Breast epithelium (tissue), 4 donors: ENCODE data around the gene HPDL. TPM values are rescaled to one million over a fixed set of nuclear protein-coding genes. Genes with fewer than 3 reads are reported as not detected.

Source experiments
- DNase-seq, 2 donors: peaks; one replicate each; pipeline ENCODE4 v3.0.0-alpha.2; 2019; ENCODE audit warnings: low spot score in 2 of 2
- H3K27ac ChIP-seq, 2 donors: fragments of 200-600 bp; sonication (generic) in 1 of 2; one replicate each; pipeline ENCODE4 v1.5.1; 2016 to 2019; ENCODE audit warnings: mild to moderate bottlenecking in 1 of 2
- H3K27me3 ChIP-seq, 2 donors: fragments of 200-600 bp; sonication (generic) in 1 of 2; one replicate each; pipeline versions ENCODE4 v1.5.1 to v1.6.0; 2017 to 2019; ENCODE audit warnings: control low read depth in 1 of 2, mild to moderate bottlenecking in 1 of 2
- H3K36me3 ChIP-seq: fragments of 200-600 bp; one replicate; pipeline ENCODE4 v1.5.1; 2019
- H3K4me1 ChIP-seq, 2 donors: fragments of 200-600 bp; sonication (generic); one replicate each; pipeline ENCODE4 v1.5.1; 2016 to 2019; ENCODE audit warnings: control low read depth in 1 of 2
- H3K4me3 ChIP-seq, 3 donors: fragments of 200-600 bp; sonication (generic); 1 replicate in 2 of 3; 2 replicates in 1 of 3; pipeline ENCODE4 v1.5.1; 2016 to 2019; ENCODE audit warnings: mild to moderate bottlenecking in 3 of 3, moderate library complexity in 2 of 3
- H3K9me3 ChIP-seq, 2 donors: fragments of 200-600 bp; sonication (generic) in 1 of 2; one replicate each; pipeline ENCODE4 v1.5.1; 2016 to 2019; ENCODE audit warnings: control low read depth in 1 of 2
- CTCF ChIP-seq, 3 donors: fragments of 450-650 bp; IDR thresholded peaks; one replicate each; pipeline ENCODE4 v1.5.1; 2016 to 2017; ENCODE audit warnings: antibody characterized with exemption in 3 of 3, mild to moderate bottlenecking in 3 of 3, moderate library complexity in 3 of 3
- POLR2A ChIP-seq: fragments of 450-650 bp; IDR thresholded peaks from one replicate; pipeline ENCODE4 v1.6.1; 2016; ENCODE audit warnings: antibody characterized with exemption, mild to moderate bottlenecking, moderate library complexity
- POLR2AphosphoS5 ChIP-seq, 3 donors: sonication (generic); formaldehyde crosslinking; IDR thresholded peaks; one replicate each; pipeline ENCODE4 v1.6.1; 2017; ENCODE audit warnings: antibody characterized with exemption in 3 of 3
- intact Hi-C: fragments of 100-400 bp; cut with DNase I; formaldehyde crosslinking; loops from one replicate; pipeline ENCODE4 v1.15.1; 2023; ENCODE audit warnings: low total_unique reads
- total RNA-seq, 3 donors: library from RNA; depleted of rRNA; stranded (reverse); fragments of >200 nt; gene quantifications; one replicate each; pipeline ENCODE4 v1.1.0, GENCODE V29; 2016

Gene HPDL
- total RNA-seq, 3 donors from 2014 or later: 0.44 TPM; not detected in 2

DNA sequence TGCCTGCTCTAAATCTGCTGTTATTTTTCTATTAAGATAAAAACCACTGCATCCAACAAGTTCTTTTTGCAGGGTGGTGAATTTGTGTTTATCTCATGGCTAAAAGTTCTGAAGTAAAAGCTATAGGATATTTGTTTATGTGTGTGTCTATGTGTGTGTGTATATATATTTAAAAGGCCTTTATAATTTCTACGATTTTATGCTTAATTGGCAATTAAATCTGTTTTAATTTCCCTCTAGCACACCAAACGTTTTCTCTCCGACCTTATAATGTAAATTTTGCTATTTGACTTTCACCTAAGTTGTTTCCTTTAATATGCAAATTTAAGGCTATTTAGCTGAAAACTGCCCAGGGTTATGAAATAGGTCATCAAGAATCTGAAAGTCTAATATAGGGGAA, 19.8 kb upstream of the HPDL start:
- TF ChIP-seq POLR2AphosphoS5 (IDR thresholded peaks at IDR 0.05): no peak
- no peak for TF ChIP-seq POLR2A
- TF ChIP-seq CTCF (IDR thresholded peaks at IDR 0.05): no peak
- no peak overlapping the region for H3K4me3 ChIP-seq
- intact Hi-C loops: no loop called here

DNA sequence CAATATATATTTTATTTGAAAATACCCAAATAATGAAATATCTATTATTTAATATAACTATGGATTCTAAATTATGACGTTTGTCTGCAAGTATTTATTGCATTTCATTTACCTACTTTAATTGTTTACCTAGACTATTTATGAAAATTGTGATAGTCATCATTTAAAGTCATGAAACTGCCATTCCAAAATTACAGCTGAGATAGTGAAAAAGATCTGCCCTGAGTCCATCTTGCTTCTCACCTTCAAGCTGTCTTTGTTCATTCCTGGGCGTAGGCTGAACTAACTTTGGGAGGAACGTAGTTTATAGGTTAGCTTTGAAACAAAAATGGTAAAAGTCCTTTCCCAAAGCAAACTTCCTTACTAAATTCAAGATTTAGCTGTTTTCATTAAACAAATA, 12.4 kb upstream of the HPDL start:
- TF ChIP-seq POLR2A (no peak), POLR2AphosphoS5 (IDR thresholded peaks at IDR 0.05) (no peak), CTCF (IDR thresholded peaks at IDR 0.05) (no peak)
- H3K36me3 ChIP-seq: no peaks in the 10 kb centered on the region
- H3K4me1 ChIP-seq: no peaks in the 10 kb centered on the region
- DNase-seq: no peak
- H3K27ac ChIP-seq: no peak overlapping the region
- intact Hi-C loops: no loop called here
- no peaks in the 10 kb centered on the region for H3K27me3 ChIP-seq
- no peak overlapping the region for H3K4me3 ChIP-seq
- no peaks in the 10 kb centered on the region for H3K9me3 ChIP-seq

More for the DNA sequence above, 19.8 kb upstream of the HPDL start:
- H3K27ac ChIP-seq: no peak overlapping the region
- no peaks in the 10 kb centered on the region for H3K36me3 ChIP-seq
- no peak for DNase-seq
- peaks cover 0 to 6% of the 10 kb centered on the region in 2 donors for H3K4me1 ChIP-seq
- no peaks in the 10 kb centered on the region for H3K27me3 ChIP-seq
- H3K9me3 ChIP-seq: no peaks in the 10 kb centered on the region

DNA sequence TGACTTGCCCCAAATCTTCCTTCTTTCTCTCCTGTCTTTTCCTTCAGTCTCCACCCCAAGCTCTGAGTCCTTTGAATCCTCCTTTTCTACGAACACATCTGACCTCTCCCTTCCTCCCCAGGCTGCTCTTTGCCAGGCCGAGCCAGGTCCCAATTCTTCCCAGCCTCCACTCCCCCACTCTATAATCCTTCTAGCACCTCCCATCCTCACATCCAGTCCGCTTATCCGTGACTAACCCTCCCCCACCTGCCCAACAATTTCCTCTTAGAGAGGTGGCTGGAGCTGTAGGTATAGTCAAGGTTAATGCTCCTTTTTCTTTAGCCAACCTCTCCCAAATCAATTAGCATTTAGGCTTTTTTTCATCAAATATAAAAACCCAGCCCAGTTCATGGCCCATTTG, 9.5 kb upstream of the HPDL start:
- intact Hi-C loops: no loop called here

DNA sequence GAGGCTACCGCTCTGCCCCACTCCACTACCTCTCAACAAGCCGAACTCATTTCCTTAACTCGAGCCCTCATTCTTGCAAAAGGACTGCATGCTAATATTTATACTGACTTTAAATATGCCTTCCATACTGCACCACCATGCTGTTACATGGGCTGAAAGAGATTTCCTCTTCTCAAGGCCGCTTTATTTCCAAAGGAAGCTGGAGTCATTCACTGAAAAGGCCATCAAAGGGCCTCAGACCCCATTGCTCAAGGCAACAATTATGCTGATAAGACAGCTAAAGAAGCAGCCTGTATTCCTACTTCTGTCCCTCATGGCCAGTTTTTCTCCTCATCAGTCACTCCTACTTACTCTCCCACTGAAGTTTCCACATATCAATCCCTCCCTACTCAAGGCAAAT, 6.9 kb upstream of the HPDL start:
- Histone ChIP-seq H3K27me3 (no peaks in the 10 kb centered on the region), H3K4me3 (no peak overlapping the region), H3K36me3 (no peaks in the 10 kb centered on the region), H3K27ac (no peak overlapping the region), H3K4me1 (no peaks in the 10 kb centered on the region), H3K9me3 (no peaks in the 10 kb centered on the region)
- no peak for DNase-seq
- TF ChIP-seq CTCF (IDR thresholded peaks at IDR 0.05) (no peak), POLR2AphosphoS5 (IDR thresholded peaks at IDR 0.05) (no peak), POLR2A (no peak)
- intact Hi-C loops: no loop called here

More for the DNA sequence above, 9.5 kb upstream of the HPDL start:
- no peak overlapping the region for H3K27ac ChIP-seq
- H3K4me1 ChIP-seq: no peaks in the 10 kb centered on the region
- TF ChIP-seq POLR2AphosphoS5 (IDR thresholded peaks at IDR 0.05) (no peak), POLR2A (no peak), CTCF (IDR thresholded peaks at IDR 0.05) (no peak)
- no peaks in the 10 kb centered on the region for H3K9me3 ChIP-seq
- no peaks in the 10 kb centered on the region for H3K36me3 ChIP-seq
- H3K4me3 ChIP-seq: no peak overlapping the region
- no peaks in the 10 kb centered on the region for H3K27me3 ChIP-seq
- no peak for DNase-seq

DNA sequence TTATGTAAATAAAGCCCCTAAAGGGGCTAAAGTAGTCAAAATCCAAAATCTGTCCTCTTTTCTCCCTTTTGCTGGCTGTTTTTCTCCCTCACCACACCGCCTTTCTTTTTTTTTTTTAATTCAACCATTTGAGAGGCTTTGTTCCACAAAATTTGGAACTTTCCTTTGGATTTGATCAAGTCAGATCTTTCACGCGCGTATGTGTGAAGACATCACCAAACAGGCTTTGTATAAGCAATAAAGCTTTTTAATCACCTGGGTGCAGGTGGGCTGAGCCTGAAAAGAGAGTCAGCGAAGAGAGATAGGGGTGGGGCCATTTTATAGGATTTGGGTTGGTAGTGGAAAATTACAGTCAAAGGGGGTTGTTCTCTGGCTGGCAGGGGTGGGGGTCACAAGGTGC, 5.3 kb upstream of the HPDL start:
- no peak overlapping the region for H3K27ac ChIP-seq
- no peaks in the 10 kb centered on the region for H3K36me3 ChIP-seq
- H3K4me3 ChIP-seq: no peak overlapping the region
- no peaks in the 10 kb centered on the region for H3K27me3 ChIP-seq
- intact Hi-C loops: no loop called here
- H3K9me3 ChIP-seq: no peaks in the 10 kb centered on the region
- no peaks in the 10 kb centered on the region for H3K4me1 ChIP-seq
- DNase-seq: no peak
- TF ChIP-seq POLR2AphosphoS5 (IDR thresholded peaks at IDR 0.05) (no peak), POLR2A (no peak), CTCF (IDR thresholded peaks at IDR 0.05) (no peak)
